ENCODE measurements around the gene PRUNE1. TPM values are rescaled to one million over a fixed set of nuclear protein-coding genes. Genes with fewer than 3 reads are reported as not detected.

Gene PRUNE1
- total RNA-seq, 2 experiments from 2014 or later: 18.8 to 20.8 TPM

GRCh38 chr1:150974580-150975478, 33.4 kb upstream of the PRUNE1 start, which contains the start of gene CERS2:
CERS2 (minus strand) TSS chr1:150974835; CDS start chr1:150969090, 5,745 bp downstream.
- ChIA-PET POLR2A (interaction anchor here (1.1 to 1.7 kb wide), 3 partner anchors 8 to 31 kb away, joined by 3 to 7 read pairs (median 5); partner anchors contain the start of genes ANXA9 and MINDY1), CTCF (ENCODE audit: unreplicated experiment) (no interaction called here)
- Histone ChIP-seq H3K9me2 (ENCODE audit: insufficient read depth, low read length) (no peaks in the 10 kb centered on the region), H3K27ac (ENCODE audit: low read depth, low read length, poor library complexity, severe bottlenecking) (peak within 1 kb of the TSS; percentile 72), H3K9me3 (ENCODE audit: low read length) (no peaks in the 10 kb centered on the region), H4K20me1 (ENCODE audit: insufficient read depth, low read length) (no peaks in the 10 kb centered on the region), H3K4me3 (ENCODE audit: low read depth, low read length, poor library complexity, severe bottlenecking) (peak within 1 kb of the TSS; percentile 80), H3K4me1 (ENCODE audit: insufficient read depth, low read length, poor library complexity, severe bottlenecking) (peaks cover 44% of the 10 kb centered on the region), H3K4me2 (ENCODE audit: low read length) (peak within 1 kb of the TSS; percentile 83), H3K36me3 (ENCODE audit: insufficient read depth, low read length) (peaks cover 3% of the 10 kb centered on the region; the same call in 1 of the 2 replicates), H2AFZ (ENCODE audit: low read length) (peak within 1 kb of the TSS; percentile 64), H3K79me2 (ENCODE audit: insufficient read depth, low read depth, low read length) (peaks cover 40% of the 10 kb centered on the region; the same call in 1 of the 2 replicates)
- DNase-seq (ENCODE audit: low spot score): peak; percentile 74
- intact Hi-C loops (cut with micrococcal nuclease; ENCODE audit: unreplicated experiment): loop anchor here (1.0 to 10.0 kb wide), 4 partner anchors 49 to 510 kb away; partner anchors contain the start of genes ENSA and SETDB1
- no TSS peak for BruUV-seq (replicated peaks)
- TF ChIP-seq CTCF (conservative IDR thresholded peaks at IDR 0.05; ENCODE audit: low read length) (no peak), EZH2phosphoT487 (IDR thresholded peaks at IDR 0.05; ENCODE audit: borderline replicate concordance, low read depth, low read length) (no peak)

DNA sequence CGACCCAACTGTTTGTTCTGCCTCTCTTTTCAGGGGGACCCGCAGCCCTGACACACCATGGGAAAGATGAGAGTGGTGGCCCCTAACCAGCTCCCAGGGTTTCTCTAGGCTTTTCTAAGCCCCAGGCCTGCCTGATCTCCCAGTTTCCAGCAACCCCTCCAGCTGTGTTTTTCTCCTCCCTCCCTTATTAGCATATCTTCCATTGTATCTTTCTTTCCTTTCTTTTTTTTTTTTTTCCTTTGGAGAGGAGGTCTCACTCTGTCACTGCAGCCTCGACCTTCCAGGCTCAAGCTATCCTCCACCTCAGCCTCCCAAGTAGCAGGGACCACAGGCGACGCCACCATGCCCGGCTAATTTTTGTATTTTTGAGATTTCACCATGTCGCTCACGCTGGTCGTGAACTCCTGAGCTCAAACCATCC, 31.8 kb upstream of the PRUNE1 start:
- BruUV-seq (replicated peaks): no TSS peak
- Histone ChIP-seq H3K4me2 (ENCODE audit: low read length) (no peak overlapping the region), H2AFZ (ENCODE audit: low read length) (no peak overlapping the region), H3K9me2 (ENCODE audit: insufficient read depth, low read length) (no peaks in the 10 kb centered on the region), H3K9me3 (ENCODE audit: low read length) (no peaks in the 10 kb centered on the region), H4K20me1 (ENCODE audit: insufficient read depth, low read length) (no peaks in the 10 kb centered on the region), H3K27ac (ENCODE audit: low read depth, low read length, poor library complexity, severe bottlenecking) (no peak overlapping the region), H3K4me3 (ENCODE audit: low read depth, low read length, poor library complexity, severe bottlenecking) (no peak overlapping the region), H3K79me2 (ENCODE audit: insufficient read depth, low read depth, low read length) (peaks cover 27% of the 10 kb centered on the region; the same call in 1 of the 2 replicates), H3K36me3 (ENCODE audit: insufficient read depth, low read length) (peaks cover 3% of the 10 kb centered on the region; the same call in 1 of the 2 replicates), H3K4me1 (ENCODE audit: insufficient read depth, low read length, poor library complexity, severe bottlenecking) (peaks cover 51% of the 10 kb centered on the region)
- intact Hi-C loops (cut with micrococcal nuclease; ENCODE audit: unreplicated experiment): loop anchor here (5.0 to 10.0 kb wide), 2 partner anchors 349 to 512 kb away; partner anchors contain the start of gene ENSA
- DNase-seq (ENCODE audit: low spot score): no peak
- no peak for TF ChIP-seq CTCF (conservative IDR thresholded peaks at IDR 0.05; ENCODE audit: low read length)
- no peak for TF ChIP-seq EZH2phosphoT487 (IDR thresholded peaks at IDR 0.05; ENCODE audit: borderline replicate concordance, low read depth, low read length)
- CTCF ChIA-PET (ENCODE audit: unreplicated experiment): interaction anchor here (1.6 kb wide), 1 partner anchor 30 kb away, joined by 6 read pairs; the partner anchor contains the start of gene MINDY1
- POLR2A ChIA-PET: interaction anchor here (0.7 kb wide), 4 partner anchors 9 to 361 kb away, joined by 3 to 4 read pairs (median 3); no protein-coding TSS in a partner anchor

Data from OCI-LY7 (cell line).